Brain pericyte (primary cell): ENCODE data around the gene DLEC1.
"Not testable (repeated sequence)": the region's sequence is repeated elsewhere in the genome, so short reads cannot be mapped to it uniquely, and the experiment has no call there.

Experiments
- DNase-seq: peaks from one replicate; pipeline ENCODE4 v3.0.0-alpha.2; 2012; ENCODE audit warnings: low read depth, low spot score

DLEC1 gene

DNA sequence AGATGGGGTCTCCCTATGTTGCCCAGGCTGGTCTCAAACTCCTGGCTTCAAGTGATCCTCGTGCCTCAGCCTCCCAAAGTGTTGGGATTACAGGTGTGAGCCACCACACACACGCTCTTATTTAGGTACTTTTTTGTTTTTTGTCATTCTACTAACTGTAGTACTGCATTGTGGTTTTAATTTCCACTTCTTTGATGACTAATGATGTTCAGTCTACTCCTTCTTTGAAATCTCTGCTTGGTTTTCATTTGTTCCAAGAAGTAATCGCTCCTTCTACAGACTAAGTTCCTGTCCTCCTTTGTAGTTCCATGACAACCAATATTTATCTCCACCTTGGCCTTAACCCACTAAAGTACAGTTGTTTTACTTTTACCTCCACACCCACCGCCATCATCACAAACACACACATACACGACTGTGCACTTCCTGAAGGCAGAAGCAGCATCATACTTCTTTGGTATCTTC lies 529 bp upstream of the DLEC1 start:
- no peak for DNase-seq

DNA sequence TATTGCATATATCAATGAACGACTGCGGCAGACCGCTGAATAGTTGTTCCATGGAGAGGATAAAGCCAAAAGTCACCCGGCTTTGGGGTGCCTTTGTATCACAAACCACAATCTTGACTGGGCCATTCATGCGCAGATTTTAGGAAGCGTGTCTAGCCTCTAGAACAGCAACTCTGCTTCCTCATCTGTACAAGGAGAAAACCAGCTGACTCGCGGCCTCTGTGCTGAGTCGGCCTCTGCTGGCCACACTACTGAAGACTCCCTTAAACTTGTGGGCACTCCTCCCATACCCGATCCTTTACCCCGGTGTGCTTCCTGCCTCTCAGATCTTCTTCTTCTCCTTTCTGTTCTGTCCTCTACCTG lies 872 bp downstream of the DLEC1 start:
- DNase-seq: no peak

DNA sequence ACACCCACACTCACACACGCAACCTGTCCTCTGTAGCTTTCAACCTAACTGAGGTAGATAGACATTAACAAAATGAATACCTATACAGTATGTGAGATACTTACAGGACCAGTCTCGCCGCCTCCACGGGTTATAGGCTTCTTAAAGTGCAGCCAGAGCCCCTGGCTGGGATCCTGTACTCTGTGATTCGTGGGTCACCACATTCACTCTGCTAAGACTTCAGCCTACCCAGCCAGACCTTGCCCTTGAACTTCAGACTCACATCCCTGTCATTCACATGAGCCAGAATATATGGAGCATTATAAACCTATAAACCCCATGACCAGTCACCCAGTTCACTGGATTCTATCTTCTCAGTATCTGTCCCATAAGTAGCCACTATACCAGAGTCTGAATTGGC lies 1.4 kb downstream of the DLEC1 start:
- DNase-seq: no peak

DNA sequence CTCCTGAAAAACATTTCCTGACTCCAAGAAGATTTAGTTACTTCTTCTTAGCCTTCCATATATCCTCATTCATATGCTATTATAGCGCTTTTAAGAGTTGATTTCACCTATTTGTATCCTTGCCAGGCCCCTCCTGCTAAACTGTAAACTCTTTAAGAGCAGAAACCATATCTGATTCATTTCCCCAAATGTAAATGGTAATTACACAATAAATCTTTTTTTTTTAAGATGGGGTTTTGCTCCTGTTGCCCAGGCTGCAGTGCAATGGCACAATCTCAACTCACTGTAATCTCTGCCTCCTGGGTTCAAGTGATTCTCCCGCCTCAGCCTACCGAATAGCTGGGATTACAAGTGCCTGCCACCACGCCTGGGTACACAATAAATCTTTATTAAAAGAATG lies 4.5 kb downstream of the DLEC1 start:
- DNase-seq: no peak

DNA sequence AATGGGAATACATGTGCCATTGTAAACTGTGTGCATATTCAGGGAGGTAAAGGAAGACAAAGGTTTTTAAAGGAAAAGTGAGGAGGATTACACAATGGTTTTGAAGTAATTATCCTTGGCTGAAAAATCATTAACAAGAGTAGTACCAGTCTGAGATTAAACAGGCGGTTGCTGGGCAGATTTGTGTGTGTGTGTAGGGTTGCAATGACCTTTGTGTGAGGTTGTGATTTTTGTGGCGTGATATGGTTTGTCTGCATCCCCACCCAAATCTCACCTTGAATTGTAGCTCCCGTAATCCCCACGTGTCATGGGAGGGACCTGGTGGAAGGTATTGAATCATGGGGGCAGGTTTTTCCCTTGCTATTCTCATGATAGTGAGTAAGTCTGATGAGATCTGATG lies 7.0 kb downstream of the DLEC1 start:
- DNase-seq: no peak

DNA sequence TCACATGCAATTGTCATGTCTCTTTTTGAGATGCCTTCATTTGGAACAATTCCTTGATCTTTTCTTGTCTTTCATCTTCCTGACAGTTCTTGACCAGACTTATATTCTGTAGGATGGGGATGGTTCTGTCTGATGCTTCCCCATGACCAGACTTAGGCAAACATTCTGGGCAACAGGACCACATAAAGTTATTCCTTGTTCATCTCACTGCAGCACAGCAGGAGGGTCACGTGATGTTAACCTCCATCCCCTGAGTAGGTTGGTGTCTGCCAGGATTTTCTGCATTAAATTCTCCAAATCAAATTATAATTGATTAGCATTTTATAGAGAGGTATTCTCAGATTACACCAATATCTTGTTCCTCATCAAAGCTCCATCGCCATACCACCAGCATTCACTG lies 7.8 kb downstream of the DLEC1 start:
- DNase-seq: no peak

DNA sequence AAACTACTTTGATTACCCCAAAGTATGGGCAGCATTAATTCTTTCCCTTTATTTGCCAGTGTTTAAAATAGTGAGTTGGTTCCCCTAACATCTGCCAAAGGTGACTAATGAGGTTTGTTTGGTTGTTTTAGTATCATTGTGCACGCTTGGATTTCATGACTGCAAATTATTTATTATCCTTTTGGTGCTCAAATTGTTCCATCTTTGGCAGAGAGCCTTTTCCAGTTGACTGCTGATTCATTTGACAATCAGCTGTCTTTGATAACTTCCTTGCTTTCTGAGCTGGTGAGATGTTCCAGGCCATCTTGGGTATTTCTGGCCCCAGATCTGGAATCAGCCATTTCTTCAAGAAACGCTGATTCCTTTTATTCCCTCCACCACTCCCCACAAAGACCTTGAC lies 8.9 kb downstream of the DLEC1 start:
- no peak for DNase-seq

DNA sequence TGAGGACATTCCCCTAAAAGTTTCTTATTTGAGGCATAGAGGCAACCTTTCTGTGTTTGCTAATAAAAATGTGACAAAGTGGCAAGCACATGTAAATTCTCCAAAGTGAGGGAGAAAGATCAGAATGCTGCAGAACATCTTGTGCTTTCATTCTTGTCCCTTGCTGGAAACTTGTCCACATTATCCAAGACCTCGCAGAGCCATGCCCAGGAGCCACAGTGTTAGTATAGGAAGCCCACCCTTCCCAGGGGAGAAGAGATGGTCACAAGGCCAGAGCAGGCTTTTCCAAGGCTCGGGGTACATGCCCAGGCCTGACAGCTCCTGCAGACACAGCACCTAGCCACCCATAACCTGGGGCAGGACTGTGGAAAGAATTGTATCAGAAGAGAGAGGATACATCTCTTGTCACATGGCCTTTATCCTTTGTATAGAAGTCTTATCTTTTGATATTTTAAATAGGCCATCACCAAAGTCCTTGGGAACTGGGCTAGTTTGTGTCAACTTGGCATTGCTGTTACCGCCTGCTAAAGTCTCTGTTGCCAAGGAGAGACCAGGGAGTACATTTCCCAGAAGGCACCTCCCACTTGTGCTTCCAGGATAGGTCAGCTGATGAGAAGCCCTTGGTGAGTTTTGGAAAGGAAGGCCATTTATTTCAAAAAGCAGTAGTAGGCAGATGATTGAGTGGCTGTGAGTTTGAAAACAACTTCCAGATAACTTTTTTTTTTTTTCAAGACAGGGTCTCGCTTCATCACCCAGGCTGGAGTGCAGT lies 10.5 kb downstream of the DLEC1 start:
- DNase-seq: no peak

DNA sequence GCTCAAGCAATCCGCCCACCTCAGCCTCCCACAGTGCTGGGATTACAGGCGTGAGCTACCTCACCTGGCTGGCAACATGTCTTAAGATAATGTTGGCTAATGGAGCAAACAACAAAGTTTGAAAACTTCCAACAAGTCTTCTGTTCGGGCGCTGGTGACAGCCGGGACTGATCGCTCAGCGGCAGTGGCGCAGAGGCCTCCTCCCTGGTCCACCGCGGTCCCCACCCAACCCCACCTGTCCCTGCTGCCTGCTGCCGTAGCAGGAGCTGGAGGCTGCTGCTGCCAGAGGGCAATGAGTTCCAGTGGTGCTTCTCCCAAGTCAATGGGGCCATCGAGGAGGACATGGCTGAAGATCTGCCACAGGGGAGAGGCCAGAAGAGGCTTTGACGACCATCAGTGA lies 12.1 kb downstream of the DLEC1 start:
- no peak for DNase-seq

DNA sequence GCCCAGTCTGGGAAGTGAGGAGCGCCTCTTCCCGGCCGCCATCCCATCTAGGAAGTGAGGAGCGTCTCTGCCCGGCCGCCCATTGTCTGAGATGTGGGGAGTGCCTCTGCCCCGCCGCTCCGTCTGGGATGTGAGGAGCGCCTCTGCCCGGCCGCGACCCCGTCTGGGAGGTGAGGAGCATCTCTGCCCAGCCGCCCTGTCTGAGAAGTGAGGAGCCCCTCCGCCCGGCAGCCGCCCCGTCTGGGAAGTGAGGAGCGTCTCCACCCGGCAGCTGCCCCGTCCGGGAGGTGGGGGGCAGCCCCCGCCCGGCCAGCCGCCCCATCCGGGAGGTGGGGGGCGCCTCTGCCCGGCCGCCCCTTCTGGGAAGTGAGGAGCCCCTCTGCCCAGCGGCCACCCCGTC lies 14.3 kb downstream of the DLEC1 start:
- not testable (repeated sequence) for DNase-seq

DNA sequence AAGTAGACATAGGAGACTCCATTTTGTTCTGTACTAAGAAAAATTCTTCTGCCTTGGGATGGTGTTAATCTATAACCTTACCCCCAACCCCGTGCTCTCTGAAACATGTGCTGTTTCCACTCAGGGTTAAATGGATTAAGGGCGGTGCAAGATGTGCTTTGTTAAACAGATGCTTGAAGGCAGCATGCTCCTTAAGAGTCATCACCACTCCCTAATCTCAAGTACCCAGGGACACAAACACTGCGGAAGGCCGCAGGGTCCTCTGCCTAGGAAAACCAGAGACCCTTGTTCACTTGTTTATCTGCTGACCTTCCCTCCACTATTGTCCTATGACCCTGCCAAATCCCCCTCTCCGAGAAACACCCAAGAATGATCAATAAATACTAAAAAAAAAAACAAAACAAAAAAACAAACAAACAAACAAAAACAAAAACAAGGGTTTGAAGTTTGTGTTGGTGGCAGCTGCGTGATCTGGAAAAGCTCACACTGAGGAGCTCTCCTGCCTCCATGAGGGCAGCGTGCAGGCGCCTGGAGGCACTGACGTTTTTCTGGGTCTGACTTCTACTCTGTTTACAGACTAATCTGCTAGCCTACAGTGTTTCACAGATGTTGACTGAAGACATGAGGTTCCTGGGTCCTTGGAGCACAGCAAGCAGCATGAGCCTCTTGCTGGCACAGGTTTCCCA lies 14.9 kb downstream of the DLEC1 start:
- DNase-seq: not testable (repeated sequence)

DNA sequence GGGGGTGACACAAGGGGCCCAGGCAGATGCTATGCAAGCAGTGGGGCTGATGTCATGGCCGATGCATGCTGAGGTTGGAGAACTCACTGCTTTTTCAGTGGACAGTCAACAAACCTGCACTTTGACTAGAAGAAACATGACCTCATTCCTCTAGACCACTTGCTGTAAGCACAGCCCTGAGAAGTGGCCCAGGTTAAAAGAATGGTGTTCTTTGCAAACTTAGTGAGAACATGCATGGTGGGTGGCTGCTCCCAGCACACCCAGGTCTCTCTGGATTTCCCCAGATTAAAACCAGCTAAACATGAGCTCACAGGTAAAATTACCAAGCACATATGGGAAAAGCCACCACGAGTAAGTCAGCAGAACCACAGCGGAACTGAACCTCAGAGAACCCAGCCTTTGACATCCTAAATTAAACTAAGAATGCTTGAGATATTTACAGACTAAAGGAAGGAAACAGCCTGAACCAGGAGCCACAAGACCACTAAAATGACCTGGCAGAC lies 15.5 kb downstream of the DLEC1 start:
- no peak for DNase-seq

DNA sequence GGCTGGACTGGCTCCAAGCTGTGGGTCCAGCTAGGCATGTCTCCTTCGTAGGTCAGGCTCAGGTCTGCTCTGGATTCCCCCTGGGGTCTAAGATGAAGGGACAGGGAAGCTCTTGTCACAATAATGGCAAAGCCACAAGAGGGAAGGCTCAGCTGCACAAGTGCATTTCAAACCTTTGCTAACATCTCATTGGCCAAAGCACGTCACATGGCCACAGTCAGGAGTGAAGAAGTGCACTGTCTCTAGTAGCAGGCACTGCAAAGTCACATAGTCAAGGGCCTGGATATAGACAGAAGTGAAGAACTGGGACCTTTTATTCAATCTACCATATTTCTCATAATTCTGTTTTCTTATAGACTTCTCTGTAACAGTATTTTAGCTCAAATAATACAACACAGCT lies 20.1 kb downstream of the DLEC1 start:
- DNase-seq: no peak

DNA sequence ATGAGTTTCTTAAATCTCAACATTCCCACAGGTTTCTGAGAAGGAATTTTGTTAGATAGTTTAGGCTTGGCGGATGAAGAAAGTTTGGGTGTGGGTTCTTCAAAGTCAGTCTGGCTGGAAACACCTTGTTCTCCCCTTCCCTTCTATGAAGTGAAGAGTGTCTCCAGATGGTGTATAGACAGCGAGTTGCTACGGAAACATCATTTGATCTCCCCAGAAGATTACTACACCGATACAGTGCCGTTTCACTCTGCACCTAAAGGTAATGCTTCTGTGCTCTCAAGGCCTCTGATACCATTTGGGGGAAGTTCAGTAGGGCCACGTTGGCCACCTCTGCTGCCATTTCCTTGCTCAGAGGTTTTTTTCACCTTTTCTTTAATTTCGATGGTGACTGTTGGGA lies 20.6 kb downstream of the DLEC1 start:
- DNase-seq: no peak

DNA sequence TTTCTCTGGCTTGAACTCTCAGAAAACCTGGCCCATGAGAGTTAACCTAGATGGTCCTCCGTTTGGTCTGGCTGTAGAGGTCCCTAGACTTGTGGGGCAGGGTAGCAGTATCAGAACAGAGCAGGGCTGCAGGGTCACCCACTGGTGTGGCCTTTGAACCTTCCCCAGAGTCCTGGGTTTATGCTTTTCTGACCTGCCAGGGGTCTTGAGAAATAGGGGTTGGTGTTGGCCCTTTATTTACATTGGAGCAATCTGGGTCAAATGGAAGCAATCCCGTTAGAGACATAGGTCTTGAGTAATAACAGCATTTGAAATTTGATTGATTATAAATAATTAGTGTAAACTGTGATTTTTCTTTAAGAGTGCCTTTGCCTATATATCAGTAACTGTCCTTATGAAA lies 23.8 kb downstream of the DLEC1 start:
- no peak for DNase-seq

DNA sequence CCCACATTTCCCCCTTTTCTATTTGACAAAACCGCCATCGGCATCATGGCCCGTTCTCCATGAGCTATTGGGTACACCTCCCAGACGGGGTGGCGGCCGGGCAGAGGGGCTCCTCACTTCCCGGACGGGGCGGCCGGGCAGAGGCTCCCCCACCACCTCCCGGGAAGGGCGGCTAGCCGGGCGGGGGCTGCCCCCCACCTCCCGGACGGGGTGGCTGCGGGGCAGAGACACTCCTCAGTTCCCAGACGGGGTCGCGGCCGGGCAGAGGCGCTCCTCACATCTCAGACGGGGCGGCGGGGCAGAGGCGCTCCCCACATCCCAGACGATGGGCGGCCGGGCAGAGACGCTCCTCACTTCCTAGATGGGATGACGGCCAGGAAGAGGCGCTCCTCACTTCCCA lies 25.4 kb downstream of the DLEC1 start:
- not testable (repeated sequence) for DNase-seq

DNA sequence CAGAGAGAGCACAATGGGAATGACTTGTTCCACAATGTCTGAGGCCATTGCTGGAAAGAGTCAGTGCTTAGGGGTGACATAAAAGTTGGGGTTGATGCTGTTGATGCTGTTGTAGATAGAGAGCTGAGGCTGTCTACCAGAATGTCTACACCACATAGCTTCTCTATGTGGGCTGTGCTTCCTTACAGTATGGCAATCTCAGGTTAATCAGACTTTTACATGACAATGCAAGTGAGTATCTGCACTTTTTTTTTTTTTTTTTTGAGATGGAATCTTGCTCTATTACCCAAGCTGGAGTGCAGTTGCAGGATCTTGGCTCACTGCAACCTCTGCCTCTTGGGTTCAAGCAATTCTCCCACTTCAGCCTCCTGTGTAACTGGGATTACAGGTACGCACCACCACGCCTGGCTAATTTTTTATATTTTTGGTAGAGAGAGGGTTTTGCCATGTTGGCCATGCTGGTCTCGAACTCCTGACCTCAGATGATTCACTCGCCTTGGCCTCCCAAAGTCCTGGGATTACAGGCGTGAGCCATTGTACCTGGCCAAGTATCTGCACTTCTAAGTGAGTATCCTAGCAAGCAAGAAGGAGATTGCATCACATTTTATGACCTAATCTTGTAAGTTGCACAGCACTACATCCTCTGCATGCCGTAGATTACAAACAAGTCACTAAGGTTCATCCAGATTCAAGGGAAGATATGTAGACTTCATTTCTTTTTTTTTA lies 28.7 kb downstream of the DLEC1 start:
- no peak for DNase-seq

DNA sequence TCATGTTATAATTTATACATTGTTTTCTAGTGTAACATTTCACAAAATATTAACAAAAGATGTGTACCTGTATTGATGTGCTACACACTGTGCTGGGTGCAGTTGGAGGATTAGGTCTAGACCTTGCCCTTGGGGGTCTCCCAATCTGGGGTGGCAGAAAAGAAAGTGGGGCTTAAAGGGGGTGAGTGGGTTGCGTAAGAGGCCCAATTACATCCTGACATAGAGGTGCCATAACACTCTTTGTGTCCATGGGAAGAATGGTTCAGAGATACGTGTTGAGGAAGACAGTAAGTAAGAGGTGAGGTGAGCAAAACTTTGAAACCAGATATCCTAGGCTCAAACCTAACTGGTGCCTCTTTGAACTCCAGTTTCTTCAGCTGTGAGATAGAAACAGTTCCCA lies 31.0 kb downstream of the DLEC1 start:
- no peak for DNase-seq

DNA sequence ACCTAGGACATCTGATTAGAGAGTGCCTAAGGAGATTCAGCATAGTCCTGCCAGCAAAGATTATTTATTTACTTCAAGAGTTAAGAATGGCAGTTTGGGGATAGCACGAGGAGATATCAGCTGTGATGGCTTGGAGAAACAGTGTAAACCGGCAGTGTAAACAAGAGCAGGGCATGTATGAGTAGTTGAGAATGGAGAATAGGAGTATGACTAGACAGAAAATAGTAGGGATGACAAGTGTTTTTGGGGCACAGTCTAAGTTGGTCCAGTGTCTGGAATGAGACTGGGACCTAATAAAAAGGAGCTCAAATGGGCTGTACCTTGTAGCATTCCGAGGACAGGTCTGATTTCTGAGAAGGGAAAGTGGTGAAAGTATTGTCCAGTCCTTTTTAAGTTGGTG lies 38.1 kb downstream of the DLEC1 start:
- not testable (repeated sequence) for DNase-seq

DNA sequence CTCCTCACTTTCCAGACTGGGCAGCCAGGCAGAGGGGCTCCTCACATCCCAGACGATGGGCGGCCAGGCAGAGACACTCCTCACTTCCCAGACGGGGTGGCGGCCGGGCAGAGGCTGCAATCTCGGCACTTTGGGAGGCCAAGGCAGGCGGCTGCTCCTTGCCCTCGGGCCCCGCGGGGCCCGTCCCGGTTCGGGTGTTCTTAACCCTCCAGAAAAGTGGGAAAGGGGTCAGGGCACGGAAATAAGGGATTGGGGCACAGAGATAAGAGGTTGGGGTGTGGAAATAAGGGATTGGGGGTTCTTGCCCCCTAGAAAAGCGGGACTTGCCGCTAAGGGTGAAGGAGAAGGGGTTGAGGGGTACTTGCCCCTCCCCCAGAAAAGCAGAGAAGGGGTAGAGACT lies 43.3 kb downstream of the DLEC1 start:
- not testable (repeated sequence) for DNase-seq

DNA sequence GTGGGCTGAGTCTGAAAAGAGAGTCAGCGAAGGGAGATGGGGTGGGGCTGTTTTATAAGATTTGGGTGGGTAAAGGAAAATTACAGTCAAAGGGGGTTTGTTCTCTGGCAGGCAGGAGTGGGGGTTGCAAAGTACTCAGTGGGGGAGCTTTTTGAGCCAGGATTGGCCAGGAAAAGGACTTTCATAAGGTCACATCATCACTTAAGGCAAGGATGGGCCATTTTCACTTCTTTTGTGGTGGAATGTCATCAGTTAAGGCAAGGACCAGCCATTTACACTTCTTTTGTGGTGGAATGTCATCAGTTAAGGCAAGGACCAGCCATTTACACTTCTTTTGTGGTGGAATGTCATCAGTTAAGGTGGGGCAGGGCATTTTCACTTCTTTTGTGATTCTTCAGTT lies 44.2 kb downstream of the DLEC1 start:
- DNase-seq: not testable (repeated sequence)

DNA sequence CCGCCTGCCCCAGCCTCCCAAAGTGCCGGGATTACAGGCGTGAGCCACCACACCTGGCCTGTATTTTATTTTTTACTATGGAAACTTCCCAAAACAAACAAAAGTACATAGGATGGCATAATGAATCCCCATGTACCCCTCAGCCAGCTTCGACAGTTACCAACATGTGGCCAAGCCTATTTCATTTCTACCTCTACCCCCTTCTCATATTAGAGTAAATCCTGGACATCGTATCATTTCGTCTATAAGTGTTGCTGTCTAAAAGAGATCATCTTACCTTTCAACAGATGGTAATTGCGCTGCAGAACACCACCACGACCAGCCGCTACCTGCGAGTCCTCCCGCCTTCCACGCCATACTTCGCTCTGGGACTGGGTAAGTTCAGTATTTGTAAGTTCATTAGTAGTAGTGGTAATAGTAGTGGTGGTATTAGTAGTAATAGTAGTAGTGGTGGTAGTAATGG lies 44.9 kb downstream of the DLEC1 start:
- no peak for DNase-seq
